ENCODE measurements around the gene FBXO42.
"Not testable (repeated sequence)": the region's sequence is repeated elsewhere in the genome, so short reads cannot be mapped to it uniquely, and the experiment has no call there.

FBXO42 gene

GRCh38 chr1:16241221-16241708 lies 111.0 kb downstream of the FBXO42 start:
- no peak for DNase-seq

DNA sequence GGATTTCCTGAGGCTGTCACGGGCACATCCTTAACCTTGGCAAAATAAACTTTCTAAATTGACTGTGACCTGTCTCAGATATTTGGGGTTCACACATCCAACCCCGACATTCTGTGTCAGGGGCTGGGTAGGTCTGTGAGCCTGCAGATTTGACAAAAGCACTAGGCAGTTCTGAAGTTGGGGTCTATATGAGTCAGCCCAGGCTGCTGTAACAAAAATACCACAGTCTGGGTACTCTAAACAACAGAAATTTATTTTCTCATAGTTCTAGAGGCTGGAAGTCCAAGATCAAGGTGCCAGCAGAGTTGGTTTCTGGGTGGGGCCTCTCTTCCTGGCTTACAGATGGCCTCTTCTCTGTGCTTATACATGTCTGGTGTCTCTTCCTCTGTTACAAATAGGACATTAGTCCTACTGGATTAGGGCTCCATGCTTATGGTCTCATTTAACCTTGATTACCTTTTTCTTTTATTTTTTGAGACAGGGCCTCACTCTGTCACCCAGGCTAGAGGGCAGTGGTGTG lies 112.2 kb downstream of the FBXO42 start:
- DNase-seq: no peak

- no peak for DNase-seq
Observed at GRCh38 chr1:16237343-16237830, 114.9 kb downstream of the FBXO42 start.

GRCh38 chr1:16236511-16237342 lies 115.6 kb downstream of the FBXO42 start, which contains the start of gene CPLANE2:
CPLANE2 (minus strand) TSS chr1:16237183; CDS start chr1:16236742, 441 bp downstream.
- peak; percentile 93 for DNase-seq

DNA sequence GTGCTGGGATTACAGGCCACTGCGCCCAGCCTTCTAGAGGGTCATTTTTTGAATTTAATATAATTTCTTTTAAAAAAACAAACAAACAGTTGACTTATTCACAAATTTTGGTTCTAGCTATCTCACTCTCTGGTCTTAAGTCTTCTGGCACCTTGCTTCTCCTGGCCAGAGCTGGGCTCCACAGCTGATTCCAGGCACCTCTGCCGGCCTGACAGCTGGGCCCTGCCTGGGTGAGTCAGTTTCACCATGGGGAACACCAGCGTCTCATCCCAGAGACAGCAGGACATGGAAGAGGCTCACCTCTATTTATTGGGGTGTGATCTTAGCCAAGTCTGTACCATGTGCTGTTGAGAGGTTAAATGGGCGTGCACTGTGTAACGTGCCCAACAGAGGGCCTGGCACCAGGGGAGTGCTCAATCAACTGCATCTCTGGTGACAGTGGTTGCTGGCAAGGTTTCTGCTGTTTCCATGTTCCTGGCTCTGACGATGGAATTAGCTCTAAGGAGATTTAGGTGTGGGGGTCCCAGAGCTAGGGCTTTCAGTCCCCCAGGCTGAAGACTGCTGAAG lies 116.3 kb downstream of the FBXO42 start:
- DNase-seq: peak; percentile 46 to 52

DNA sequence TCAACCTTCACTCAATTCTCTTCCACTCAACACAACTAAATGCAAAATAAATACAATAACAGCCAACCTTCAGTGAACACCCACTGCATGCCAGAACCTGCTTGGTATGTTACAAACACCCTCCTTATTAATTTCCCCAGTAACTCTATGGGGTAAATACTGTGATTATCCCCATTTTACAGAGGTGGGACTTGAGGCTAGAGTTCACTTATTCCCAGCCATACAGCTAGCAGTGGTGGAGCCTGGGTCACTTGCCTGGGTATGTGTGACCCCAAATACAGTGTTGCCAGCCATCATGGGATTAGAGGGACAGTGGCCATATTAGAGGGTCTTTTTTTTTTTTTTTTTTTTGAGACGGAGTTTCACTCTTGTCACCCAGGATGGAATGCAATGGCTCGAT lies 116.9 kb downstream of the FBXO42 start:
- no peak for DNase-seq

GRCh38 chr1:16233431-16233830 lies 118.8 kb downstream of the FBXO42 start:
- no peak for DNase-seq

DNA sequence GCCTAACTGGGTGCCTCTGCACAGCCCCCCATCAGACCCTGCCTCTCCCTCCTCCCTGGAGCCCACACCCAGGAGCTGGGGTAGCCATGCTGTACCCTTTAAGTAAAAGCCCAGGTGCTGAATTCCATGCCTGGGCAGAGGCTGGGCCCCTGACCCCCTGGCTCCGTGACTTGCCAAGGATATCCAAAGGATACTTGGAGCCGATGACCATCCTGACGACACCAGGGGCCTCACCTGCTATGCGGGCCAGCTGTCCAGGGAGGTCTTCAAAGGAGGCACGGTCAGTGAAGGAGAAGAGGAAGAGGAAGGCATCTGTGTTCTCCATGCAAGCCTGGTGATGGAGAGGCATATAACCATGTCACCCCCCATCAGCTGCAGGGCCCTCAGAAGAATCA lies 120.0 kb downstream of the FBXO42 start:
- DNase-seq: no peak

DNA sequence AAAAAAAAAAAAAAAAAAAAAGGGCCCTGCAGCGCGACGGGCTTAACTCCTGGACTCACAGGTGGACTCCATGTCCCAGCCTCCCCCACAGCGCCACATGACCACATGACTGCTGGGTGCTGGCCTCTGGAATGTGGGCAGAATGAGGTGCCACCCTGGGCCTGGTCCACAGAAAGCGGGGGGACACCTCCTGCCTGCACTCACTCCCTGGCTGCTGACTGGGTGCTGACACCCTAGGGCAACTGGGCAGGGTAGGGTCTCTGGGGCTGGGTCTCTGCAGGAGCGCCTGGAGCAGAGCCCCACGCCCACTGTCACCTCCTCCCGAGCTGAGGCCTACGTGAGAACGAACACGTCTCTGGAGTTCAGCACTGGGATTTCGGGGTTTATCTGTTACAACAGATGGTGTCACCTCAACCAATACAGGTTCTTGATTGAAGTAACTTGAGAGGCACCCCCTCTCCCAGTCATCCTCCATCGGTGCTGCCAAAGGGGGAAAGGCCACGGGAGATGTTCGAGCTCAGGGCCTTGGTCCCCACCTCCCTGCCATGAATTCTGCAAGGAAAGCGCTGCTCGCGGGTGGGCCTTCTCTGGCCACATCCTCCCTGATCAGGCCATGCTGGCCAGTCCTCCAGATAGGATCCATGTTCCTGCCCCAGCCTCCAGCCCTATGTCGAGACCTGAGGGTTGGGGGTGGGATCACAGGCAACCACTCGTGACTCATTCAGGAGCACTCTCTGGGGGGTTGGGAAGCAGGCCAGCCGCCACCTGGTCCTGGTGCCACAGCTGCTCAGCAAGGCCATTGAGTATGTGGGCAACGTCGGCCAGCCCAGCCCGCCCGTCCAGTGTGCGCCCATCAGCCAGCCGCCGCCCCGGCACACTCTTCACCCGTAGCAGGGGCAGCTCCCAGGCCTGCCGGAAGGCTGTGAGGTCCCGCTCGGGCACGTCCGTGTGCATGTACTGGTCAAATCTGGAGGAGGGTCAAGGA lies 120.7 kb downstream of the FBXO42 start:
- DNase-seq: no peak

- DNase-seq: no peak
Observed at GRCh38 chr1:16230744-16231143, 121.5 kb downstream of the FBXO42 start.

DNA sequence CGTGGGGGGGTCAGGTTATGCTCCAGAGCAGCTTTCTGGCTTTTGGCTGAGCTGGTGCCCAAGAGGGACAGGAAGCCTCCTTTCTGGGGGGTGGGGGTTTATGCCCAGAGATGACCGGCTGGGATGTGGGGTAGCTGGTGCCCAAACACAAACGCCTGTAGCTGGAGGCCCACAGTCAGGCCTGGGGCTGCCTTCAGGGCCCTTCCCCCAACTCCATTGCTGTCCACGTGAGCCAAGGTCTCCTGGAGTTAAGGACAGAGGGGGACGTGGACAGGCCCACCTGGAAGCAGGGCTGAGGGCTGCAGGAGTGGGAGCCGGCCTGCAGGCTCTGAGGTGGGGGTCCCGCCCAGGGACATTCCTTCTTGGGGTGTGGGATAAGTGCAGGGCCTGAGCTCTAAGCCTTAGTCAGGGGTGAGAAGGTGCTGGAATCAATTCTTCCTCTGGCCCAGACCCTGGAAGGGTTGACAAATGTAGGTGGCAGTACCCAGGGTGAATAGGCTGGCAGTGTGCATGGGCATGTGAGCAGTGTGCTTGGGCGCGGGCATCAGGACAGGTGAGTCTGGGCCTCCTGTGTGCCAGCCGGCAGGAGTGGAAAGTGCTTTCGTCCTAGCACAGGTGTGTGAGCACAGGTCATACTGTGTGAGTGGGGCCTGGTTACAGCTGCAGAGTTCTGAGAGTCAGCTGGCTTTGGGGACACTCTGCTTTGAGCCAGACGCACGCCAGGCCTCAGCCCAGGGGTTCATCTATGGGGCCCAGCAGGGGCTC lies 122.1 kb downstream of the FBXO42 start:
- no peak for DNase-seq

DNA sequence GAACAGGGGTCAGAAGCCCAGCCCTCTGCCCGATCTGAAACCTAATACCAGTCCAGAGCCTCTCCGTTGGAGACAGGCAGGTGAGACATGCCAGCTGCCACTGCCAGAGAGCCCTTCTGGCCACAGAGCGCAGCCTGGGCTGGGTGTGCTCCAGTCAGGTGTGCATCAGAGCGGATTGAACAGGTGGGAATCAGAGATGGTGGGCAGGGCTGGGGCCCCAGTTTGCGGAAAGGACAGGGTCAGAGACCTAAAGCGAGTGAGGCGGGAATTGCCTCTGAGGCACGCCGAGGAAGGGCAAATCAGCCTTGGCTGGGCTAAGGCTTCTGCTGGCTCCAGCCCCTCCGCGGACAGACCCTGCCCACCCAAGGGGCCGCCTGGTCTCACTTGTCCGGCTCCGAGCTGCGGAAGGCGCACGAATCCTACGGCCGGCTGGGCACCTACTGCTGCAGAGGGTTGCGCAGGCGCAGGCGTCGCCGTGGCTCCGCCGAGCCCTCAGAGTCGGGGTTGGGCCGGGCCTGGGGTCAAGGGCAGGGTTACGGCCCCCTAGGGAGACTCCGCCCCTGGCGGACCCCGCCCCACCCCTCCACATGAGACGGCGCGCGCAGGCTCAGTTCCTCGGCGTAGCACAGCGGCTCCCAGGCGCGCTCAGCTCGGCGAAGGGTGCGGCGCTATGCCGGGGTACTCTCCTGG lies 125.6 kb downstream of the FBXO42 start:
- DNase-seq: no peak

DNA sequence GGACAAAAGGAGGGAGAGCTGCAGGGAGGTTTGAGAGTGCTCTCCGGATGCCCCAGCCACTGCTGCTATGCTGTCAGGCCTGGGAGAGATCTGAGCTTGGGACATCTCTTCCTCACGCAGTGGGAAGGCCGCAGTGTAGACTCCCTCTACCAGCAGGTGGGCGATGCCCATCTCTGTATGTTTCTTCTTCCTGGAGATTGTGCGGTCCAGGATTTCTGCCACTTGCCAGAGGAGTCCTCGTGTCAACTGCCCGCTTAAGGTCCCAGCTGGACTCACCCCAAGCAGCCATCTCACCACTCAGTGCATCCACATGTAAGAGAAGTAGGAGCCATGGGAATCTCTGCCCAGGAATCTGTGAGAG lies 126.2 kb downstream of the FBXO42 start:
- DNase-seq: no peak

DNA sequence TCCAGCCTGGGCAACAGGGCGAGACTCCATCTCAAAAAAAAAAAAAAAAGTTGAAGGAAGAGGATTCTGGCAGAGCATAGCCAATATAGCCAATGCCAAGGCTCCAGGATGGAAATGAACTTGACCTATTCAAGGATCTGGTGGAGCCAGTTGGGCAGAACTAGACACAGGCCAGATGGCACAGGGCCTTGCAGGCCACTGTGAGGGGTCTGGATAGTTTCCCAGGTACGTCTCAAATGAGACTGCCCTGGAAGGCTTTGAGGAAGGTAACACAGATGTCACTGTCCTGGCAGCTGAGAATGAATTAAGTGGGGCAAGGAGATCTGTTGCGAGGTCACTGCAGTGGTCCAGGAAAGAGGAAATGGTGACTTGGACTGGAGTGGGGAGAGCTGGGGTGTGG lies 127.8 kb downstream of the FBXO42 start:
- DNase-seq: no peak

DNA sequence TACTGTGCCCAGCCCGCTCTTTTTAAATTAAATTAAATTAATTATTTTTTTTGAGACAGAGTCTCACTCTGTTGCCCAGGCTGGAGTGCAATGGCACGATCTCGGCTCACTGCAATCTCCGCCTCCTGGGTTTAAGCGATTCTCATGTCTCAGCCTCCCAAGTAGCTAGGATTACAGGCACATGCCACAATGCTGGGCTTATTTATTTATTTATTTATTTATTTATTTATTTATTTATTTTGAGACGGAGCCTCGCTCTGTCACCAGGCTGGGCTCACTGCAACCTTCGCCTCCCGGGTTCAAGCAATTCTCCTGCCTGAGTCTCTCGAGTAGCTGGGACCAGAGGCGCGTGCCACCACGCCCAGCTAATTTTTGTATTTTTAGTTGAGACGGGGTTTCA lies 129.6 kb downstream of the FBXO42 start:
- DNase-seq: not testable (repeated sequence)

DNA sequence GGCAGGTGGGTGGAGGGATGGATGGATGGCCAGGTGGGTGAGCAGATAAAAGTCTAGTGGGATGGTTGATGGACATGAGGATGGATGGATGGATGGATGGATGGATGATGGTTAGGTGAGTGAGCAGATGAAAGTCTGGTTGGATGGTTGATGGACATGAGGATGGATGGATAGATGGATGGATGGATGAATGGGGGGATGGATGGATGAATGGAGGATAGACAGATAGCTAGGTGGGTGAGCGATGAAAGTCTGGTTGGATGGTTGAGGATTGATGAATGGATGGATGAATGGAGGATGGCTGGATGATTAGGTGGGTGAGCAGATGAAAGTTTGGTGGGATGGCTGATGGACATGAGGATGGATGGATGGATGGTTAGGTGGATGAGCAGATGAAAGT lies 130.8 kb downstream of the FBXO42 start:
- DNase-seq: no peak

DNA sequence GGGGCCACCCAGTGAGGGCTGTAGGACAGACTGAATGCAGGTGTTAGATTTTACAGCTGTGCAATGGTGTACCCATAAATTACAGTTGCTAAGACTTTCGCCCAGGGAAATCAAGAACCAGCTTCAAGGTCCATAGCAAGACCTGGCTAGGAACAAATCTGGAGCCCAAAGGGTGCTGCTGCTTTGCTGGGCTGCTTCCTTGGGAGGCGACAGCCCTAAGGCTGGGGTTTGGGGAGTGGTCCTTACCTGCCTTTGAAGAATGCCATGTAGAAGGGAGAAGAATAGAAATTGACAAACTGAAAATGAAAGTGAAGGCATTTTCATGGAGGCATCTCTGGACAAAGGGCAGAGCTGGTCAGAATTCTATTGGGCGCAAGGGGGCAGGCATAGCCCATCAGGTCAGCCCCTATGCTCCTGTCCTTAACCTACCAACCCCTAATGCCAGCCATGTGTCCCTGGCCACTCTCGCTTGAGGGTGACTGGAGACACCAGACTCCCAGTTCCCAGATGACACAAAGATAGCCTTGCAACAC lies 132.2 kb downstream of the FBXO42 start:
- DNase-seq: no peak

DNA sequence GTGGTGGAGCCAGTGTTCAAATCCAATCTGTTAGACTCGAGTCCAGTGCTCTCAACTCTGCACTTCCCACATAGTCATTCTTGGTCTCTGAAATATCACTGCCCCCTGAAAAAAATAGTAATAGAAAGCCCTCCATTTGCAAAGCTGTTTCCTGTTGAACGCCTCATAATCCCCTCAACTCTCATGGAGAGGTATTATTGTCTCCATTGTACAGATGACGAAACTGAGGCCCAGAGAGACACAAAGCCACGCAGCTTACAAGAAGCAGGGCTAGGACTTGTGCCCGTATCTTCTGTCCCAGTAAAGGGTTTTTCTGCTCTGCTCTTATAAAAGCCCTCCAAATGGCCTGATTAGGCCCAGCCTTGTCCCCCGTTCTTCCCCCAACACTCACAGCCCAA lies 133.6 kb downstream of the FBXO42 start:
- no peak for DNase-seq

- DNase-seq: no peak
Observed at GRCh38 chr1:16218014-16218673, 134.1 kb downstream of the FBXO42 start.

- DNase-seq: peak; percentile 93
Observed at GRCh38 chr1:16217061-16217785, 135.1 kb downstream of the FBXO42 start.

Measured in activated CD4-positive, alpha-beta T cell treated with anti-CD3 and anti-CD28 coated beads, Interleukin-2, amount 50 U/mL, for 4 hours (primary cell).